GM19025 (cell line): Measurements from ENCODE around the gene ZMYND15.
"Not testable (repeated sequence)": the region's sequence is repeated elsewhere in the genome, so short reads cannot be mapped to it uniquely, and the experiment has no call there.

Experiments used
- ATAC-seq: cut with Tn5 transposase; IDR thresholded peaks from one replicate; pipeline ENCODE4 v1.9.1; 2021; ENCODE audit warnings: mild to moderate bottlenecking, low read depth, moderate library complexity; ENCODE audit not compliant: unreplicated experiment

Gene ZMYND15

DNA sequence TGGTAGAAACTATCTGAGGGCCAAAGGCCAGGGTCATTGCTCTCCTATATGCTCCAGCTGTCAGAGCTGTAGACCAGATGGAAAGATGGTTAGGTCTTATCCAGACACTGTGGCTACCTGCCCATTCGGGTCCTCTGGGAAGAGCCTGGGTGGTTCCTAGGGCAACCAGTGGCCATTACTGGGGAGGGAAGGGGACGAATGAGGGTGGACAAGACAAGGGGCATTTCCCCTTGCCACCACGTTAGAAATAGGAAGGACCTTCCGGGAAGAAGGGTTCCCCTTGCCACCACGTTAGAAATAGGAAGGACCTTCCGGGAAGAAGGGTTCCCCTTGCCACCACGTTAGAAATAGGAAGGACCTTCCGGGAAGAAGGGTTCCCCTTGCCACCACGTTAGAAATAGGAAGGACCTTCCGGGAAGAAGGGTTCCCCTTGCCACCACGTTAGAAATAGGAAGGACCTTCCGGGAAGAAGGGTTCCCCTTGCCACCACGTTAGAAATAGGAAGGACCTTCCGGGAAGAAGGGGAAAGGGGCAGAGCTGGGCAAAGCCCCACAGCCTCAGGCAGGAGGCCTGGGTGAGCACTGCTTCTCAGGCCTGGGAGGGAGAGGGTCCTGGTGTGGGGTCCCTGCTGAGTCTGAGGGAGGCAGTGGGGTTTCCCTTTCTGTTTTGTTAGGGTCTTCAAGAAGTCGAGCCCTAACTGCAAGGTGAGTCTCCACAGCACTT is 25.1 kb upstream of the ZMYND15 start:
- ATAC-seq: not testable (repeated sequence)

DNA sequence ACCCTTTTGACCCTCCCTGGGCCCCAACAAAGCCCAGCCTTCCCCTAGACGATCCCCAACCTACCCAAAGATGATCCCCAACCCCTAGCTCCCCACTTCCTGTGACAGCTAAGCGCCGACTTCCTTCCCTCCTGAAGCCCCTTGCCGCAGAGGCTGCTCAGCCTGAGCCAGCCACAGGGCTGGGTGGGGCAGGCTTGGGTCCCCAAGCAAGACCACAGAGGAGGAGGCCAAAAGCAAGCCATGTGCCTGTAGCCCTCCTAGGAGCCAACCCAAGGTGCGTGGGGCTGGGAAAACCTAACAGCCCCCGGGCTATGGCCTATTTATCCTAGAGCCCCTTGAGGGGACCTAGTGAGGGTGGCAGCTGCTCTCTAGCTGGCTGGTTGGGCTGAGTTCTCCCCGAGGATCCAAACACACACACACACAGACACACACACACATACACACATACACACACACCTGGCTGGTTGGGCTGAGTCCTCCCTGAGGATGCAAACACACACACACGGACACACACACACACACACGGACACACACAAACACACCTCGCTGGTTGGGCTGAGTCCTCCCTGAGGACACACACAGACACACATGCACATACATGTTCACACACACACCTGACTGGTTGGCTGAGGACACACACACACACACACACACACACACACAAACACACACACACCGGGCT is 24.4 kb upstream of the ZMYND15 start:
- no peak for ATAC-seq

DNA sequence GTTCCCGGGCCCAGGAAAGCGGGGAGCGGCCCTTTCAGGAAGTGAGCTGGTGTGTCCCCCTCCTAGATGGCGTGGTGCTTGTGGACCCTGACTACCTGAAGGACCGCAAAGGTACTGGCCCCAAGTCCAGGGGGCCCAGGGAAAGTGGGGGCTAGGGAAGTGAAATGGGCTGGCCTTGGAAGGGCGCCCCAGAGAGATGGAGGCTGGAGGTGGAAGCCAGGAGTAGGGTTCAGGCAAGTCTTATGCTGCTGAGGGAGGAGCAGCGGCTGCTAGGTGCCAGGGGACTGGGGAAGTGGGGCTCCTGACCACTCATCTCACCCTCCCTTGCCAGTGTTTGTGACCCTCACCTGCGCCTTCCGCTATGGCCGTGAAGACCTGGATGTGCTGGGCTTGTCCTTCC is 23.6 kb upstream of the ZMYND15 start:
- no peak for ATAC-seq

DNA sequence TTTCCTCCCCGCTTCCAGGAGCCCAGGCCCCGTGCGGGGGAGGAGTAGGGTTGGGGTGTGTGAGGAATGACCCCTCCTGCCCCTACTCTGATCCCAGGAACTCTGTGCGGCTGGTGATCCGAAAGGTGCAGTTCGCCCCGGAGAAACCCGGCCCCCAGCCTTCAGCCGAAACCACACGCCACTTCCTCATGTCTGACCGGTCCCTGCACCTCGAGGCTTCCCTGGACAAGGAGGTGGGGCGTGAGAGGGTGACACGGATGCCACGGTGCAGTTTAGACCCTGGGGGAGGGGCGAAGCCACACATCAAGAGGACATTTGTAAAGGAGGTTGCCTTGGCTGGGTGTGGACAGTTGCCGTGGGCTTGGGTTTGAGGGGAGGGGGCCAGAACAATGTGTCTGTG is 21.8 kb upstream of the ZMYND15 start:
- no peak for ATAC-seq

DNA sequence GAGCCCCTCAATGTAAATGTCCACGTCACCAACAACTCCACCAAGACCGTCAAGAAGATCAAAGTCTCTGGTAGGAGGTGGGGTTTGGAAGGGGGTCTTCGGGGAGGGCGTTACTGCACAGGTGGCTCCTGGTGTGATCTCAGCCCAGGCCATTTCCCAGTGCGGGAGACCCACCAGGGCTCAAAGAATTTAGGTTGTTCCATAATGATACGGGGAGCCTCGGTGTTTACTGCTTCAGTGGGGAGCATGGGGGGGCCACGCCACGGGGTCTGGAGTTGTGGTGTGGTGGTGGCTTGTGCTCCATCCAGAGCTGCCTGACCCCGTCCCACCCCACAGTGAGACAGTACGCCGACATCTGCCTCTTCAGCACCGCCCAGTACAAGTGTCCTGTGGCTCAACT is 21.4 kb upstream of the ZMYND15 start:
- ATAC-seq: no peak

DNA sequence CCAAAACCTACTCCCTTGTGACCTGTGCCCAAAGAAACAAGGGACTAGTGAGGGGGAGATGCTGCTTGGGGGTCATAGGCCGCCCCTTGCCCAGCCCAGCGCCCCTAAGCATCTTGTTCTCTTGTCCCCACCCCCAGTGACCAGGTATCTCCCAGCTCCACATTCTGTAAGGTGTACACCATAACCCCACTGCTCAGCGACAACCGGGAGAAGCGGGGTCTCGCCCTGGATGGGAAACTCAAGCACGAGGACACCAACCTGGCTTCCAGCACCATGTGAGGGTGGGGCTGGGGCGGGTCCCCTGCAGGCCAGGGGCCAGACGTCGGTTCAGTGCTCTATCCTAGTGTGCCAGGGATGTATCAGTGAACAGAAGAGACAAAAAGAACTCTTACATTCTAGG is 20.5 kb upstream of the ZMYND15 start:
- no peak for ATAC-seq

DNA sequence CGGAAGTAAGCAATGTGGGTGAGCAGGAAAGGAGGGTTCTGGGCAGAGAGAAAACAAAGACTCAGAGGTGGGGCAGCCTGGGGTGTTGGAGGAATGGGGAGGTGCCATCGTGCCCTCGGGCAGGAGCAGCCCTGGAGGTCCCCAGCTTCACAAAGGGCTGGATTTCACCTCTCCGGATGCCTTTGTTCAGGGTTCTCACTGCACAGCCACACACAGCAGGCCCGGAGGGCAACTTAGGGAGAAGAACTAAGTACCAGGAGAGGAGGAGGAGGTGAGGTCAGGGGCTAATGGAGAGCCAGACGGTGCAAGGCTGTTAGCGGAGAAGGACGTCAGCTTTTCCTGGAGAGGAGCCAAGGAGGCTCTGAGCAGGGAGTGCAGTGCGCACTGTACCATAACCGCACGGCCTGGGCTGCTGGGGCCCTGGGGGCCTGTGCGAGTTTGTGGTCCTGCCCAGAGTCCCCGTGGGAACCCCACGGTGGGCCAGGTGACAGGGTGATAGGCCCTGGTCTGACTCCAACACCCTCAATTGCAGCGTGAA is 19.9 kb upstream of the ZMYND15 start:
- ATAC-seq: no peak

DNA sequence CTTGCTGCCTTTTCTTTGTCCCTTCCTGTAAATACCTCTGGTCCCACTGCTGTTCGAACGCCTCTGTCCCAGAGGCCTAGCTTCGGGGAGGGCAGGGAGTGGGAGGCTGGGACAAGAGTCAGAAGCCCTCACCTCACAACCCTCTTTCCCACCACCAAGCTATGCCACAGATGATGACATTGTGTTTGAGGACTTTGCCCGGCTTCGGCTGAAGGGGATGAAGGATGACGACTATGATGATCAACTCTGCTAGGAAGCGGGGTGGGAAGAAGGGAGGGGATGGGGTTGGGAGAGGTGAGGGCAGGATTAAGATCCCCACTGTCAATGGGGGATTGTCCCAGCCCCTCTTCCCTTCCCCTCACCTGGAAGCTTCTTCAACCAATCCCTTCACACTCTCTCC is 18.8 kb upstream of the ZMYND15 start:
- no peak for ATAC-seq

DNA sequence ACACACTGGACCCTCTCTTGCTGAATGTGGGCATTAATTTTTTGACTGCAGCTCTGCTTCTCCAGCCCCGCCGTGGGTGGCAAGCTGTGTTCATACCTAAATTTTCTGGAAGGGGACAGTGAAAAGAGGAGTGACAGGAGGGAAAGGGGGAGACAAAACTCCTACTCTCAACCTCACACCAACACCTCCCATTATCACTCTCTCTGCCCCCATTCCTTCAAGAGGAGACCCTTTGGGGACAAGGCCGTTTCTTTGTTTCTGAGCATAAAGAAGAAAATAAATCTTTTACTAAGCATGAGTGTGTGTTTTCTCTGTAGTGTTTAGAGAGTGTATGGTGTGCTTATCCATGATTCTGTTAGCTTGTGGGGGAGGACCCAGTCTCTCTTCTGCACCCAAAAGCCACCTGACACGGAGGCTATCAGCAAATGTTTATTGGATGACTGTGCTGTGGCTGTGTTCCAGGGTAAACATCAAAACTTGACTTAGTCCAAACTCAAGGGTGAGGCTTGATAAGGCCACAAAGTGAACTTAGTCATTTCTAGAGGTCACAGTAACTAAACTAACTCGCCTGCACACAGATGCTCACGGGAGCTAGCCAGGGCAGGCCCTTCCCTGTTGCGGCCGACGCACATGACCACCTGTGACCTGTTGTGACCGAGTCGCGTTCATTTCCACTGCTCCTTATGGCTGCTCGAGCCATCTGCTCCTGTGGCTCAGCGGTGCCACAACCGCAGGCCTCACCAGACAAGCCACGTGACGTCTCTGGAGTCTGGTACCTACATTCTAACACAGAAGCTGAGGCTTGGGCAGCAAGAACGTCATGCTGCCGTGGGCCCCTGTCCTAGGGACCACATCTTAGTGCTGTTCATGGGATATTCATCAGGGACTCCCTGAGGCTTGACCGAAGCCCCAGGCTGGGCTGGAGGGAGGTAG is 18.2 kb upstream of the ZMYND15 start:
- ATAC-seq: no peak

DNA sequence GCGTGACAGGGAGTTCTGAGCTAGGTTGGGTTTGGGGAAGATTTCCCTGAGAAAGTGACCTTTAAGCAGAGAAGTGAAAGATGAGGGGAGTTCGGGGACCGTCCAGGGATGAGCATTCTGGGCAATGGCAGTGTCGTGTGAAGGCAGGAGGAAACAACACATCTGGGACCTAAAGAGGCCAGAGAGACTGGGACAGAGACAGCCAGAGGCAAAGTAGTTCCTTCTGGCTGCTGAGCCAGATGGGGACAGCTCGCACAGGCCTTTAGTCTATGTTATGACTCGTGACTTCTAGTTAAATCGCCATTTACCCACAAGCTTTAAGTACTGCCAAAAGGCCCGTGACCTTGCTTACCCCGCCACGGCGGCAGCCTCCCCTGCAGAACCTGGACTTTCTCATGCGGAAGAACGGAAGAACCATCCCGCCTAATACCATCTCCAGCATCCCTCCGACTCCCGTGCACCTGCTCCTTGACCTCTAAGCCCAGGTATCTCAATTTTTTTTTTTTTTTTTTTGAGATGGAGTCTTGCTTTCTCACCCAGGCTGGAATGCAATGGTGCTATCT is 16.9 kb upstream of the ZMYND15 start:
- ATAC-seq: no peak

DNA sequence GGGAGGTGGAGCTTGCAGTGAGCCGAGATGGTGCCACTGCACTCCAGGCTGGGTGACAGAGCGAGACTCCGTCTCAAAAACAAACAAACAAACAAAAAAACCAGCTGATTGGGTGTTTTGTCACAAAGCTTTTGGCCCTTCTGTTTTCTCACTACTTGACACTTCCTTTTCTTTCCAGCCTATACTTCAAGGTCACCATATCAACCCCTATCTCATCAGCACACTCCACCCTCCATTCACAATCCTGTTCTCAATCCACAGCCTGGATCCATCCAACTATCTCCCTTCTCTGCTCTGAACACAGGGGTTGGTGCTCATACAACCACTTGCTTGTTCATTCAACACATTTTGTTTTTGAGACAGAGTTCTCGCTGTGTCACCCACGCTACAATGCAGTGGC is 15.0 kb upstream of the ZMYND15 start:
- no peak for ATAC-seq

DNA sequence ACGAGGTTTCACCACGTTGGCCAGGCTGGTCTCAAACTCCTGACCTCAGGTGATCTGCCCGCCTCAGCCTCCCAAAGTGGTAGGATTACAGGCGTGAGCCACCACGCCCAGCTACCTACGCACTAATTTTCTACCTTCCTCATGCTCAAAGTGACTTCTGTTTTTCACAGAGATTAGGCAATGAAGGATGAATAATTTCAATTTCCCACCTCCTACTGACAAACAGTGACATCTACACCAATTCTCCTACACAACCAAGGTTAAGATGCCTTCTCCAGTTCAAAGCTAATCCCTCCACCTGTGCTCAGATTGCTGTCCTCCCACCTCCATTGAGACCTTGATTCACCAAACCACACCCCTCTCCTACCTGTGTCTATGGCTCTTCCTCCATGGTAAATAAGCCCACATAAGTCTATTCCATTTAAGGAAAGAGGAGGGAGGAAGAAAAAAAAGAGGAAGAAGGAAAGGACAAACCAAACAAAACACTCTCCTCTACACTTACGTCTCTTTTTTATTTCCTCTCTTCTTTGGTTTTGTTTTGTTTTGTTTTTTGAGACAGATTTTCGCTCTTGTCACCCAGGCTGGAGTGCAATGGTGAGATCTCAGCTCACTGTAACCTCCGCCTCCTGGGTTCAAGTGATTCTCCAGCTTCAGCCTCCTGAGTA is 13.9 kb upstream of the ZMYND15 start:
- ATAC-seq: no peak

DNA sequence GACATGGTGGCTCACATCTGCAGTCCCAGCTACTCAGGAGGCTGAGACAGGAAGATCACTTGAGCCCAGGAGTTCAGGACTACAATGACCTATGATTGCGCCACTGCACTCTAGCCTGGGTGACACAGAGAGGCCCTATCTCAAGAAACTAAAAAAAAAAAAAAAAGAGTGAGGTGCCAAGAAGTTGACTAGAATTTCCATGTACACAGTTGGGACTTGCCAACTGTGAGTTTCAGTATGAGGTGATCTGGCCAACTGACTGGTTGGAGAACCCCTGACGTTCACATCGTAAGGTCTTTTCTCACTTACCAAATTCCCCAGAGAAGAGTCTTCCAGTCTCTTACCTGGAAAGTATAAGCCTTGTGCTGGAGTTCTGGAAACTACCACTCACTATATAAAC is 11.5 kb upstream of the ZMYND15 start:
- ATAC-seq: no peak

DNA sequence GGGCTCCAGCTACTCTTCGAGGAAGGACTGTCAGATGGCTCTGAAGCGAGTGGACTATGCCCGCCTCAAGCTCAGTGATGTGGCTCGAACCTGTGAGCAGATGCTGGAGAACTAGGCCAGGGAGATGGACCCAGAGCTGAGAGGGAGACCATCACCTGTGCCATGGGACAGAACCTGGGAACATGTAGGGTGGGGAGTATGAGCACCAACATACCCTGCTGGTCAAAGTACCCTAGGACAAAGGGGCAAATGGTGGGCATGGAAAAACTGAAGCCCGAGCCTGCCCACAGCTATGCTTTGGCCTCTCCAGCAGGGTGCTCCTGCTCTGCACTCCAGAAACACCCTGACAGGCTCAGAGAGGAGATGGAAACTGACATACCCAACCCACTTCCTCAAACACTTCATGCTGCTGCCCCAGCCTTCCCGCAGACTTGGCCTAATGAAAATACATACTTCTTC is 6.5 kb upstream of the ZMYND15 start:
- no peak for ATAC-seq

DNA sequence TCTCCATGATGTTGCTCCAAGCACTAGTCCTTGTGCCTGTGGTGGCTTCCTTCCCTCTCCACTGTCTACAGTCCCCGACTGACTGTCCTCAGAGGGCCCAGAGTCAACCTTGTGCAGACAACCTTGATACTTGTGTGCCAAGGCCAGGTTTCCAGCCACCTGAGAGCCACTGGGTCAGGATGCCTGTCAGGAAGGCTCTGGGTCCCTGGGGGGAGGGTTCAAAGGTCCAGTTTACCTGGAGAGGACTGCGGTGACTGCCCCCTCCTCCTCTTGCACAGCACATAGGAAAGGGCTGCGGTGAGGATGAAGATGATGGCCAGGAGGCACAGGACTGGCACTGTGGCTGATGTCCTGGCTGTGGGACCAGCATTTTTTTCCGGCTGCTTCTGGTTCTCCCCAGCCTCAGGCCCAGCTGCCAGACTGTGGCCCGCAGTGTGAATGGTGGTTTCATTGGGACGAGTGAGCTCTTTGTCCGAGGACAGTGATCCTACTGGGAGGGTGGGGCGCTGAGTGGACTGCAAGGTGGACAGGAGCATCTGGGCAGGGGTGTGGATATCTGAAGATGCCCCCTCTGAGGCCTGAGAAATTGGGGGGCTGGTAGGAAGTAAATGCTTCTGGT is 4.7 kb upstream of the ZMYND15 start:
- no peak for ATAC-seq

DNA sequence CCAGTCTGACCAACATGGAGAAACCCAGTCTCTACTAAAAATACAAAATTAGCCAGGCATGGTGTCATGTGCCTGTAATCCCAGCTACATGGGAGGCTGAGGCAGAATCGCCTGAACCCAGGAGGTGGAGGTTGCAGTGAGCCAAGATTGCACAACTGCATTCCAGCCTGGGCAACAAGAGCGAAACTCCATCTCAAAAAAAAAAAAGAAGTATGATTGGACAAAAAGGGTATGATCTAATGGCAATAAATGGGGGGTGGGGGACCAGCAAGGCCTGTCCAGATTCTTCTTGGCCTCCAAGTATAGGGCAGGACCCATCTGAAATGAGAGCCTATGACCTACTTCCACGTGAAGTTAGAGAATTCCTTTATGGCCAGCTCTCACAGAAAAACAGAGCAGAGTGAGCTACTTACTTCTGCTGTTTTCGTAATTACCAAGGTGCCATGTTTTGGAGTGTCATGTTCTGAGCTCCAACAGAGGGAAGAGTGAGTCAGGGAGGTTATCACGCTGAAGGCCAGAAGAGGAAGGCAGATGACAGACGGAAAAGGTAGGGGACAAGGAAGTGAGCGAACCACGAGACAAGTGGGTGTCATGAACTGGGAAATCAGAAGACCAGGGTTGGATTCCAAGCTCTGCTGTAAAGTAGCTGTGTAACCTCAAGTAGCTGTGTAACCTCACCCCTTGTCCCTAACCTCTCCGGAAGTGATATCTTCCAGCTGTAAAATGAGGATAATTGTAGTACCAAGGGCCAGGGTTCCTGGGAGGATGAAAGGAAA is 3.6 kb upstream of the ZMYND15 start:
- ATAC-seq: no peak

DNA sequence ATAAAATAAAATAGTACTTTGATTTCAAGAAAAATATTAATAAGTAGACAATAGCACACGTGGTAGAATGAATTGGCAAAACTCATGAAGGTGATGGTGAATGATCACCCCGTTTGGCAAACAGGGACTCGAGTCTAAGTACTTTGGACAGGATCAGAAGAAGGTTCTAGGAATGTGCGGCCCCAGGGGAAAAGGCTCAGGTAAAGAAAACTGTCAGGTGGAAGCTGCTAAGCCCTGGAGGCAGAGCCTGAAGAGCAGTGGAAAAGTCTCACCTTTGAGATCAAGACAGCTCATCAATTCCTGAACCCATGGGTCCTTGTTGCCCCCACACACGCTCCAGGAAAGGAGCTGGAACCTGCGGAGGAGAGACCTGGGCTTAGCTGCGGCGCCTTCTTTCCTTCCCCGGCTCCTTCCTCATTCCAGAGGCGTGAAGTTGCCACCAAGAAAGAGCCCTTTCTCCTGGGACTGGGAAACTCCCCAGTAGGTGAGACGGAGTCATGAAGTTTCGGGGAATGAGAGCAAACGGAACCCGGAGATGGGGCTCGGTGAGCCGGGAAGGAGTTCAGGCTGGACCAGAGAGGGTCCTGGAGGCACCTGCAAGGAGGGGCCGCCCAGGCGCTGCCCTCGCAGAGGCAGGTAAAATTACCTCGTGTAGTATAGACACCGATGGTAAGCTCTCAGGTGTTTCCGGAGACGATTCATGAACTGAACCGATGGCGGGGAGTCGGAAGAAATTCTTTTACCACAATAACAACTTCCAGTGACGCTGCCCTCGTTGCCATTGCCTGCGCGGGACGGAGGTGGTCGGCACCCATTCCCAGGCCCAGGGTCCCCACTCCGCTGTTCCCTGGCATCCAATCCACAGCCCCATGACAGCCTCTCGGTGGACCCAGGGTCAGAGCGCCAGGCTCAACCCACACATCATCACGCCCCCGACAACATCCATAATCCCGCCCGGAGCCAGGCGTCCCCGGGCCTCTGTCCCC is 1.2 kb upstream of the ZMYND15 start:
- ATAC-seq: no peak

DNA sequence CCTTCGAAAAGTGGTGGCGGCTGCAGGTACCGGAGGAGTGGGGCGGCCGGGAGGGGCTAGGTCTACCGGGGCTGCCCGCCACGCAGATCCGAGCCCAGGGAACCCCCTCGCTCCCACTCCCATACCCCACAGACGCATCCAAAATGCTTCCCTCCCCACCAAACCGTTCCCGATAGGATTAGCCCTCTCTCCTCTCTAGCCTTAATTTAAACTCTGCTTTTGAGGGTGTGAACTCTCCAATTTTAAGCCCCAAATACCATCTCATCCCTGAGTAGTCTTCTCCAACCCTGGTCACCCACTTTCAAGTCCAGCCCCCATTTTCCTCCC is 355 bp downstream of the ZMYND15 start:
- ATAC-seq: no peak
